NCI-H524 (cell line): ENCODE results near the gene LIMA1.
"Not testable (repeated sequence)": the region's sequence is repeated elsewhere in the genome, so short reads cannot be mapped to it uniquely, and the experiment has no call there.

Experiments
- DNase-seq, 2 experiments: peaks; one replicate each; lab custom pipeline; 2025; lab: John Stamatoyannopoulos, UW

Gene LIMA1

DNA sequence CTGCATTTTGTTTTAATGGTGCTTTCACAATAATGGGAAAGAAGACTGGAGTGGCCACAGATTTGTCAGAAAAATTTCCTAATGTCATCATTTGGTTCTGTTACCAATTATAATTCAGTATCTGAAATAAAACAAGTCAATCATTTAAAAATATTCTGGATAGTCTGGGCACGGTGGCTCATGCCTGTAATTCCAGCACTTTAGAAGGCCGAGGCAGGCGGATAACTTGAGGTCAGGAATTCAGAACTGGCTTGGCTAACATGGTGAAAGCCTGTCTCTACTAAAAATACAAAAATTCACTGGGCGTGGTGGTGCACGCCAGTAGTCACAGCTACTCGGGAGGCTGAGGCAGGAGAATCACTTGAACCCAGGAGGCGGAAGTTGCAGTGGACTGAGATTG lies 4.0 kb upstream of the LIMA1 start:
- no peak for DNase-seq

DNA sequence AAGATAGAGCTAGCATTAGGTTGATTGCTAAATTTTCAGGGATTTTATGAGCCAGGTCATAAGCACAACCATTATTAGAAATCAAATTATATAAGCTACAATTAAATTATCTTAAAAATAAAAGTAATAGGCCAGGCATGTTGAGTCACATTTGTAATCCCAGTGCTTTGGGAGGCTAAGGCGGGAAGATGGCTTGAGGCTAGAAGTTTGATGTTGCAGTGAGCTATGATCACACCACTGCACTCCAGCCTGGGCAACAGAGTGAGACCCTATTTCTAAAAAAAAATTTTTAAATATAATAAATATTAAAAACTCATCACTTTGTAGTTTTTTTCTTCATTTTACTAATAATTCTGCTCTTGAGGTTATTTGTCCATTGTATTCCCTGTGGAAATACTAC lies 1.9 kb upstream of the LIMA1 start:
- no peak for DNase-seq

DNA sequence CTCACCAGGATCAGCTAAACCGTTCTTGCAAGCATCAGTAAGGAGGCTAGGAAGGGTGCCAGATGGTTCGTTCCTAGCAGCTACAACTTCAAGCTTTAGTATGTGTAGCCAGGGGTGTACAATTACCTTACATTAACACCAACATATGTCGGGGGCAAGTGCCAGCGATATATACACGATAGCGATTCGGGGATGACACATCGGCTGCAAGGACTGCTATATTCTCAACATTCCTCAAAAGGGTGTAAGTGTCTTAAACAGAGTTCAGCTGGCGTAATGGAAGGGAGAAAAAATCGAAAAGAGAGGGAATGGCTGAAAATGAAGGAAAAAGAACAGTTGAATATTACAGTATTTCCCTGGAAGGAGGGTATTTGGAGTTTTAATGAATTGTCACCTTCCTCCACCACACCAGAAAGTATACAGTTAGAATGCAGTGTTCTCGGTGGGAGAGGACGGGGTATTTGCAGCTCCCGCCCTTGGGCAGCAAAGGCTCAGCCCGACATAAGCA lies 545 bp downstream of the LIMA1 start:
- peak; percentile 94 to 97 for DNase-seq

DNA sequence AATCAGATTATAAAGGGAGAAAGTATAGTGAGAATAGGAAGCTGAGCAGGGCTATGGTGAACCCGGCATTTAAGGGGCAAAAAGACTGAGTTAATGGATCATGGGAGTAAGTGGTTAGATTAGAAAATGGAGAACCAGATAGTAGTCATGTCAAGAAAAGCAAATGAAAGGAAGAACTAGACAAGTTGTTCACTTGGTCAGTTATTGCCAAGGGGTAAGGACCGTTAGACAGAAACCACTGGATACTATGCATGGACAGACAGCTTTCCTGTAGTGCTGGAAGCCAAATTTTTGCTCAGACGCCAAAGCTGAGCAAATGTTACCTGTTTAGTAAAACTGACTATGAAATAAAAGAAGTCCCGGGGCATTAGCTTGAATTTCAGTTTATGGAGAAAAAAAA lies 3.8 kb downstream of the LIMA1 start:
- no peak for DNase-seq

DNA sequence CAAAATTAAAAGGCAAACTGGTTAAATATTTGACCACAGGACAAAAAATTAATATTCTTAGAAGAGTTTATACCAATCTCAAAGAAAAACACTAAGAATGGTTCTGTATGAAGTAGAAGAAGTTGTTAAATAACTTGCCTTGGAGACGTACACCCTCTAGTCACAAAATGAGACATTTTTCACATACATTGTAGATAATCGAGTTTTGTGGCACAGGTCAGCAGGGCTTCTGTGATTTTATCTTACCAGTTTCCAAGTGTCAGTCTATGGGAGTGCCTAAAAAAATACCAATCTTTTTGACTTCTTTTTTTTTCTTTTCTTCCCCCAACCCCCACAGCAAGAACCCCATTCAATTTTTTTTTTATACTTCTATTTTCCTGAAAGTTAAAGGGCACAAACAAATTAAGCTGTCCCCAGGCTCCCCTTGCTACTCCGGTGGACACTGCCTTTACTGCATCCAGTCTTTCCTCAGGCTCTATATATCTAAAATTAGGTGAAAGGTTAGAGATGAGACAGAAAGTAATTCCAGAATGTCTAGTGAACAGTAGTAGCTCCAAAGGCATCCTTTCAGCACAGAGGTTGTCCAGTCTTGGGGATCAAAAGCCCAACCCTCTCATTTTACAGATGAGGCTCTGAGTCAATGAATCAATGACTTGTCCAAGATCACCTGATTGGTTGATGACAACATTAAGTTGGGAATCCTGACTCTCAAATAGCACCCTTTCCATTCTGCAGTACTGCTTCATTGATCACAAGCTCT lies 6.2 kb downstream of the LIMA1 start:
- no peak for DNase-seq

DNA sequence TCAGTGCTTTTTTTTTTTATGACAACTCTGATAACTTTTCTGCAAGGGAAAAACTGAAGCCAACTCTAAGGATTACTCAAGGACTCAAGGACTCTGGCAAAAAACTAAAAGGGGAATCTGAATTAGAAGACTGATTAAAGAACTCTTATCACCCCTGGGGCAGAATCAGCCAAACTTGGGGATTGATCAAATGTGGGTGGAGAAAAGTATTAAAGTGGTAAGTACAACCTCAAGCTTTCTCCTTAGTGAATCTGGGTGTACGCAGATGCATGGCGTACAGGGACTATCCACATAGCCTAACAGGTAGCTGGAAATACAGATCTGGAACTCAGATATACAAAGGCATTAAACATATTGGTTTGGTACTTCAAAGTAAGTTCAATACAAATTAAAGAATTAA lies 7.3 kb downstream of the LIMA1 start:
- DNase-seq, result no peak

DNA sequence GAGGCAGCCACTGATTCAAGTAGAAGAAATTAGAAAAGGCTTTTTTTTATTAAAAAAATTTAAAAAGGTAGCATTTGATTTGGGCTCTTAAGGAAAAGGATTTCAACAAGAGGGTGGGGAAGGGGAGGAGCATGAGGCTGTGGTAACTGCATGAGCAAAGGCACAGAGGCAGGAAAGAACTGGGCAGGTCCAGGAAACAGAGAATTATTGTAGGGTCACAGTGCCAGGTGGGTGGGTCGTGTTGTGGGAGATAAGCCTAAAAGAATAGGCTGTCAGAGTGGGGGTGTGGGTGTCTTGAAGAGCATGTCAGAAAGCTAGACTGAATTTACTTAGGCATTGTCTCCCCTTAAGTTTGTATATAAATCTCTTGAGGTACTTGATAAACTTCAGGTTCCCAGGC lies 7.8 kb downstream of the LIMA1 start:
- DNase-seq, result no peak

DNA sequence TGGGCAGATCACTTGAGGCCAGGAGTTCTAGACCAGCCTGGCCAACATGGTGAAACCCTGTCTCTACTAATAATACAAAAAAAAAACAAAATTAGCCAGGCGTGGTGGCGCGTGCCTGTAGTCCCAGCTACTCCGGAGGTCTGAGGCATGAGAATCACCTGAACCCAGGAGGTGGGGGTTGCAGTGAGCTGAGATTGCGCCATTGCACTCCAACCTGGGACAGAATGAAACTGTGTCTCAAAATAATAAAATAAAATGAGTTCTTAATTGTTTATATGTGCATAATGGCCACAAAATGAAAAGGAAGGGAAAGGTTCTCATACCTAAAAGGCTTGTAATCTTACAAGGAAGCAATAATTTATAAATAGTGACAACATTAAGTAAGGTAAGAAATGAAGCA lies 8.2 kb downstream of the LIMA1 start:
- DNase-seq, result not testable (repeated sequence)

DNA sequence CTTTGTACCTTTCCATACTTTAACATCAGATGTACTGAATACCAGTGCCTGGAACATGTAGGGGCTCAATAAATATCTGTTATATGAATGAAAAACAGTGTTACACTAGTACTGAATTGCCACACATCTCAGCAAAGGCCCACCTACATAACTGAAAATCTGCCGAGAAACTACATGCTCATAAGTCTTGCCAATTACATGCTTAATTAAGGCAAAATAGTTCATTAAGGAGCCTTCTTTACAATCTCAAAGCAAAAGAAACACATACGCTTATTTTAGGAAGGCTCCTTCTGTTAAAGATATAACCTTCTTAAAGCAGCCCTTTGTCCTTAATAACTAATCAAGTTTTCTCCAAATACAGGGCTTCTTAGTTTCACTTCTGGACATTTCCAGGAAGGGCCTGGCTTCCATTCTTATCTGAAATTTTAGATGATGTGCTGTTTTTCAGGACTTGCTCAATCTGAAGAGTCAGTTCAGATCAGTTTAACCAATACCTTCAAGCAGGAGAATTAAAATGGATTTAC lies 11.5 kb downstream of the LIMA1 start:
- DNase-seq, result no peak

DNA sequence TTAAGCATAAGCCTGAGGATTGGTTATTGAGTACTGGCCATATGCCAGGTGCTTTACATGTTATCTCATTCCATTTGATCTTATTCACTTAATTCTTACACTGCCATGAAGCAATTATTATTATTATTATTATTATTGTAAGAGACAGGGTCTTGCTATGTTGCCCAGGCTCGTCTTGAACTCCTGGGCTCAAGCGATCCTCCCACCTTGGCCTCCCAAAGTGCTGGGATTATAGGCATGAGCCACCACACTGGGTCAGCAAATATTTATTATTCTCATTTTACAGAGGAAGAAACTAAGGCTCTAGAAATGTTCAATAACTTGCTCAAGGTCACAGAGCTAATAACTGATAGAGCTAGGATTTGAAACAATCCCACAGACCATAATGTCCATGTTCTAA lies 14.8 kb downstream of the LIMA1 start:
- no peak for DNase-seq

DNA sequence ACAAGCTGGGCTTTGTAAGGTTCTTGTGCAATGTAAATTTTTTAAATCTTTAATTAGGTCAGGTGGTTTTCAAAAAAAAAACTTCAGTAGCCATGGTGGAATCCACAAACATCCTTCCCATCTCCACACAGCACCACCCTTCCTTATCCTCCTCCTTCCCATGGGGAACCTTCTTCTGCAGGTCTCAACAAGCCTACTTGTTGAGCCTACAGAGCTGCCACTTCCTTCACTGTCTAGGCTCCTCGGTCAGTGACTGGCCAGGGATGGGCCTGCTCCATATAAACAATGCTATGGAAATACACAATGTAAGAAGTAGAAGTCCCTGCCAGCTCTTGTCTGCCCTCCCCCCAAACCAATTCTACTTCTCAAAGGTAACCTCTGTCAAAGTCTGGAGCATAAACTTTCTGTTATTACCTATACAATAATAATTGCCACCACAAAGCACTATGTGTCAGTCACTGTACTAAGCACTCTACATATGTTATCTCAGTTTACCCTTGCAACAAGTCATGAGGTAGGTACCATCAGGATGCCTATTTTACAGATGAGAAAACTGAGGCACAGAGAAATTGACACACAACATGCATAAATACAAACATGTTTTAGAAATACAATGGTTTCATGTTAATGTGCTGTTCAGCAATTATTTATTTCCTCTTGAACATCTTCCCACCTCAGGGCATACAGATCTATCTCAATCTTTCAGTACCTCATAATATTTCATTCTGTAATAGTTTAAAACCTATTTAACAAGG lies 17.4 kb downstream of the LIMA1 start:
- DNase-seq, result no peak

DNA sequence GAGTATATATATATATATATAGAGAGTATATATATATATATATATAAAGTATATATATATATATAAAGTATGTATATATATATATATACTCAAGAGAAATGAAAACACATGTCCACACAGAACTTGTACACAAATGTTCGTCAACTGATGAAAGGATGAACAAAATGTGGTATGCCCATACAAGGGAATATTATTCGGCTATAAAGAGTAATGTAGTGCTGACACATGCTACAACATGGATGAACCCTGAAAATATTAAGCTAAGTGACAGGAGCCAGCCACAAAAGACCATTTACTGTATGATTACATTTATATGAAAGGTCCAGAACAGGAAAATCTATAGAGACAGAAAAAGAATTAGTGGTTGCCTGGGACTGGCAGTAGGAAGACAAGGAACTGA lies 19.5 kb downstream of the LIMA1 start:
- no peak for DNase-seq

DNA sequence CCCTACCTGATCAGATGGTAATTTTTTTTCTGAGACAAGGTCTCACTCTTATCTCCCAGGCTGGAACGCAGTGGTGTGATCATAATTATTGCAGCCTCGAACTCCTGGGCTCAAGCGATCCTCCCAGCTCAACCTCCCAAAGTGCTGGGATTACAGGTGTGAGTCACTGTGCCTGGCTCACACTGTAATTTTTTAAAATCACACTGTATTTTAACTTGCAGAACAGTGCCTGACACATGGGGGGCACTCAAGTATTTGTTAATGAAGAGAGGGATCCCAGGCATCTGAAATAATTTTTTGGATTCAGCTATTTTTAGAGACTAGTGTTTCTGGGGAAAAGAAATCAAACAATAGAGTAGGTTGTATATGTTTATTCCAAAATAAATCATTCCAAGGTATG lies 21.7 kb downstream of the LIMA1 start:
- no peak for DNase-seq

DNA sequence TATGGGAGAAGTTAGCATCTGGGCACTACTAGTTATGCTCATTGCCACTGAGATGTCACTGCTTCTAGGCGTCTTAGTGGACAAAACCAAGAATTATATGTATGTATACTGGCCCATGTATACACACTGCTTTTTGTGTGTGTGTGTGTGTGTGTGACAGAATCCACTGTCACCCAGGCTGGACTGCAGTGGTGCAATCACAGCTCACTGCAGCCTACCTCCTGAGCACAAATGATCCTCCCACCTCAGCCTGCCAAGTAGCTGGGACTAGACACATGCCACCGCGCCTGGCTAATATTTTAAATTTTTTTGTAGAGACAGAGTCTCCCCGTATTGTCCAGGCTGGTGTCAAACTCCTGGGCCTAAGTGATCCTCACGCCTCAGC lies 25.2 kb downstream of the LIMA1 start:
- DNase-seq, result no peak

DNA sequence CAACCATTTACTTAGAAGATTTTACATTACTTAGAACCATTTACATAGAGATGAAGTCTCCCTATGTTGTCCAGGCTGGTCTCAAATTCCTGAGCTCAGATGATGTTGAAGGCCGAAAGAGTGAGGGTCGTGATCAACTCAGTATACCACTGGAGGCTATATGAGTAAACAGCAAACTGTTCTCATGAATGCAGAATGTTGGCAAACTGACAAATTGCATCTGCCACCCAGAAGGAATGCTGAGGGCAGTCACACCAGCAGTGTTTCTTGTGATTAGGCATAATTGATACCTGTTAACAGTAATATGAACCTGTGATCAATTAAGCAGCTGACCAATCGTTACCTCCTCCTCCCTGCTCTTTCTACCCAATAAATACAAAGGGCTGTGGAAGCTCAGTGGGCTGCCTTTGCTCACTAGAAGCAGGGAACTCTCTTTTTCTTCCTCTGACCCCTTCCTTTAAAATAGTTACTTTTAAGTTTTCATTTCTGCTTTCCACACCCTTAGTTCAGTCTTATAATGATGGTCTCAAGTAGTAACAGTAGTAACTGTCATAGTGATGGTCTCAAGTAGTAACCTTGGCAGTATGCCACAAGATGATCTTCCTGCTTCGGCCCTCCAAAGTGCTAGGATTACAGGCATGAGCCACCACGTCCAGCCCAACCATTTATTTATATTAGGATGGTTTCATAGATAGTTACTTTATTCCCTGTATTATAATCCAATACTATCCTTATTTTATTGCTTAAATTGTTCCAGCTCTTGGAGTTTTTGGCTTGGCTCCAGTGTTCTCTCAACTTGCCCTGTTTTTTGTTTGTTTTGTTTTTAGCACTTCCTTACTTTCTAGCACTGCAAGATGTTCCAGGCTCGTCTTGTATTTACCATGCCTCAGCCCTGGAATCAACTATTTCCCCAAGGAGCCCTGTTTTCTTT lies 25.8 kb downstream of the LIMA1 start:
- peak; percentile 57 to 68 for DNase-seq

DNA sequence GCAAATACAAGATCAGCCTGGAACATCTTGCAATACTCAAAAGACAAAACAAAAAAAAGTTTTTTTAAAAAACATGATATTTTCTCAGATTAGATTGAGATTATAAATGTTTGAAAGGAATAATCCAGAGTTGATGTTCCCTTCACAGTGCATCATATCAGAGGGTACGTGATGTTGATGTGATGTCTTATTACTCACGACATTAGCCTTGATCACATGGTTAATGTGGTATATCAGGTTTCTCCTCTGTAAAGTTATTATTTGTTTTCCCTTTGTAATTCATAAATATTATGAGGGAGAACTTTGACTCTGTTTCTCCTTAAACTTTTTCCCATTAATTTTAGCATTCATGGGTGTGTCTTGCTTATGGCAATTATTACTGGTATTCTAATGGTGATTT lies 26.6 kb downstream of the LIMA1 start:
- DNase-seq, result no peak

DNA sequence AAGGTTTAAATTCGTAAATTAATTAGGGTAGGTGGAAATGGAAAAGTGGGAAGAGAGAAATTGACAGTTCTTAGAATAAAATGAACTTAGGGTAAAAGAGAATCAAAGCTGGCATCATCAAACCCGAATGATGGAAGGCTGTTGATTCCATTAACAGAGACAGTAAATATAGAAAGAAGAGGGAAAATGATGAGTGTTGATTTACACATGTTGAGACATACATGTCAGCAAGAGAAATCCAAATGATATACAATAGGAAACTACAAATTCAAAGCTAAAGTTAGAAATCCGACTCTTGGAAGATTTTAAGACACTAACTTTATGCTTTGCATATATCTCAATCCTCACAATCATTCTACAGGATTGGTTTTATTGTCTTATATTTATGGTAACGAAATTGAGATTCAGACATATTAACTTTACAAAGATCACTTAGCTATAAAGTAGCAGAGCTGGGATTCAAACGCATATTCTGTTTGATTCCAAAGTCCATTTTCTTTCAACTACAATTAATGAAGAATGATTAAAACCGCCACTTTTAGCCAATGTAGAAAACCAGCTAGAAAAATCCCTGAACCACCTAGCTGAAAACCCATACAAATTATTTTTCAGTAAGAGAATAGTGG lies 30.2 kb downstream of the LIMA1 start:
- DNase-seq, result no peak

DNA sequence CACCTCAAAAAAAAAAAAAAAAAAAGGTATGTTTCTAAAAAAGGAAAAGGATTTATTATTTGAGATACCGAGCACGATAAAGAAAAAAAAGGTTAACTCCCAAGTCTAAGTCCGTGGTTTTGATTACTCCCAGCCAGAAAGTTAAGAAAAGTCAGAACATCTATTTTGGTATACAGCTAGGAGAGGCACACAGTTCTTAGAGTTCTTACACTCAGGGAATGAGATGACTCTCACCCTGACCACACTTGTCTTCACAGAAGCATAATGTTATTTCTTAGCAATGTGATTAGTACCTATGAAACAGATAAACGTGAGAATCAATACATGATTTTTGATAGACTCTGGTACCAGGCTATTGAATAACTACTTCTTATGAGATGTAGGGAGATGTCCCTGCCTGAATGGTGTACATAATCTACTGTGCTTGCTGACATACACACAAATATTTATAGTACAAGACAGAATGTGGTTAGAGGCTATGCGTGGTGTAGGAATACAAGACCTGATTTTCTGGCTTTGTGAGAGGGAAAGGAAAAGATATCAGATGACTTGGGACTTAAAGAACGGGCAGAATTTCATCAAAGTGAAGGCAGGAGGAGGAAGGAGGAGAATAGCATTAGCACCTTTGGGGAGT lies 31.6 kb downstream of the LIMA1 start:
- no peak for DNase-seq

DNA sequence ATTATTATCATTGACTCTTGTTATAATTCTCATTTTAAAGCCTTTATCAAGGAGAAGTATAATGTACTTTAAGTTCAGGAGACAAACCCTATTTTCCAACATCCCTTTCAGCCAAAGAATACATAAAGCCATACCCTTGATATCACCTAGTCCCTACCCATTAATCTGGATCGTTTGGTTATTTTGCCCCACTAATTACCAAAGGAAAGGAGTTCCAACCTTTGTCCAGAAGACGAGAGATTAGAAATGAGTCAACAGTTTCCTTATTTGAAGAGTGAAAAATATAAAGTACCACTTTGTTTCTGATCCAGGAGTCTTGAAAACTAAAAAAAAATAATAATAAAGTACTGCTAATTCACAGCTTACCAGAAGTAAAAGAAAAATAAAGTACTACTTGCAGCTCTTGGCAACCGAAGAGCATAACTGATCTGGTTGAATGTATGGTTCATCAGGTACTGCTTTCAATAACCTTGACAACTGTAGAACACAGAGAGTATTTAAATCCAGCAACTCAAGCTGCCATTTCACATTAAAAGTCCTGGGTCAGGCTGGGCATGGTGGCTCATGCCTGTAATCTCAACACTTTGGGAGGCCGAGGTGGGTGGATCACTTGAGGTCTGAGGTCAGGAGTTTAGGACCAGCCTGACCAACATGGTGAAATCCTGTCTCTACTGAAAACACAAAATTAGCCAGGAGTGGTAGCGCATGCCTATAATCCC lies 33.7 kb downstream of the LIMA1 start:
- DNase-seq, result no peak

DNA sequence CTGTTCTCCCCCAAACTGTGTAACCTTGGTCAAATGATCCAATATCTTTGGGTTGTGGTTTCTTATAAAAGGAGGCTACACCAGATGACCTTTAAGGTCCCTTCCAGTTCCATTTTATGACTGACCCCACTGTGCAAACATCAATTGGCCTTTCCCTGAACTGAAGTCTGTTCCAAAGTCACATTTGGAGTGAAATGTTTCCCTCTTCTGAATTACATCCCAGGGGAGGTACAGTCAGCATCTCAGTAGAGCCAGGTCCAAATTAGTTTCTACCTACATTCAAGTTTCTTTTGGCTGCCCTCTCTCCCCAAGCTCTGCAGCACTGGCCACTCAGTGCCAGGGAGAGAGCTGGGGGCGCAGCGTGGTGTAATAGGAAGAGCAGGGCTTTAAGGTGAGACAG lies 34.4 kb downstream of the LIMA1 start:
- DNase-seq, result no peak

DNA sequence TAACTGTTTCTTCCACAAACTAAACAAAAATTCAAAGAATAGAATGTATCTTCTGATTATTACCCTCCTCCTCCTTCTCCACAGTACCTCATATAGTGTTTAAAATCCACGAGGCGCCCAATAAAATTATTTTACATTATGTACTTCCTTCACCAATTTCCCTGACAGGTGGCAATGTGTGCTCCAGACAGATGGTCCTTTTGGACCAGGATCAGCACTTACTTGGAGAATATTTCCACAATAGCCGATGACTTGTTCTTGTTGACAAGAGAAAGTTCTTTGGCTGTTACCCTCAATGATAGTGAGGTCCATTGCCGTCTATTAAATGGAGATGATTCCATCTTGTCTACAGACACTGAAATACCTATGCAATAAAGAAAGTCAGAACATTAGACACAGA lies 34.9 kb downstream of the LIMA1 start:
- no peak for DNase-seq
